Activated T-helper 1 cell treated with anti-CD3 and anti-CD28 coated beads, Interleukin-2, amount 50 U/mL, for 16 hours (primary cell): ENCODE data around the gene ACOX3.
A peak's percentile ranks its signal among the peaks of the same experiment; 100 is the strongest.

ENCODE experiments used
- DNase-seq, 2 donors: peaks; one replicate each; pipeline ENCODE4 v3.0.0-alpha.2; 2020; ENCODE audit warnings: low read depth in 1 of 2, low spot score in 1 of 2

ACOX3 gene

DNA sequence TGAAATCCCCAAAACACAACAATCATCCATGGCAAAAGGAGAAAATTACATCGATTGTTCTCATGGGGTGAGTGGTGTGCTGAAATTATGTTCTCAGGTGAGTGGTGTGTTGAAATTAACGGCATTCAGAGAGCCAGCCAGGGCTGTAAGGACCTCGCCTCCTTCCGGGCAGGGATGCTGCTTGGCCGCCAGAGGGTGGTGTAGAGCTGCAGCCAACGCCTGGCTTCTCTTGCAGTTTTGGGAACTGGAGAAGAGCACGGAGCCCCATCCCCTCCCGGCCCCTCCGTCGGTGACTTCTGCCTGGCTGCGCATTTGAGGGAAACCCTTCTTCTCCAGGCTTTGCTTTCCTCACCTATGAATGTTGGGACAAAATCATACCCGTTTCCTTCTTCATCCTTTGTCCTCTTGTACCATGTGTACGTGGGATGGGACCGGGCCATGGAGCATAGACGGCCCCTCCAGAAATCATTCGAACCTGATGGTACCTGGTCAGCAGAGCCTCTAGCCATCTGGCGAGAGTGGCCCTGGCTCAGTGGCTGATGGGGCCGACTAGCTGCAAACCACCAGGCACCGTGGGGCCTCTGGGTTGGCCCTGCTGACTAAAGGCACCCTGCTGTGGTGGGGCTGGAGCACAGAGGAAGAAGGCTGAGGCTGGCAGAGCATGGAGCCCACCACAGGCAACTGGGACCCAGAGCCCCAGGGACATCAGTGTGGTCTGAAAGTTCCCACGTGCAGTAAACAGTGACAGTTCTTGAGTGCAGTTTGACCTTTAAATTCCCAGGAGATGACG is 28.4 kb upstream of the ACOX3 start:
- DNase-seq = peak; percentile 20 to 21

DNA sequence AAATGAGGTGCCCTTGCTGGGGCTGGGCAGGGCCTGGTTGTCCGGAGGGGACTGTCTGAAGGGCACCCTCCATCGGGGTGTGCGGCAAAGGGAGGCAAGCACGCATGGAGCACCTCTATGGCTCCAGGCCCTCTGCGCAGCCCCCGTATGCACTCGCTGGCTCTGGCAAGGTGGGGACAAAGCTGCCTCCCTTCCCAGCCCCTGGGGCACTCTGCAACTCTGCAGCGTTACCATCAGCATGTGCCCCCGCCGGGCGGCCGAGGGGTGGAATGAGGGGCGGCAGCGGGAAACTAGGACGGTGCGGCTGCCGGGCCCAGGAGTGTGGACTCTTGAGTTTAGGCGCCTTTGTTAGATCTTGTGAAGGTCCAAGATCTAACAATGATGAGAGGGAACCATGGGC is 26.5 kb upstream of the ACOX3 start:
- DNase-seq = no peak

DNA sequence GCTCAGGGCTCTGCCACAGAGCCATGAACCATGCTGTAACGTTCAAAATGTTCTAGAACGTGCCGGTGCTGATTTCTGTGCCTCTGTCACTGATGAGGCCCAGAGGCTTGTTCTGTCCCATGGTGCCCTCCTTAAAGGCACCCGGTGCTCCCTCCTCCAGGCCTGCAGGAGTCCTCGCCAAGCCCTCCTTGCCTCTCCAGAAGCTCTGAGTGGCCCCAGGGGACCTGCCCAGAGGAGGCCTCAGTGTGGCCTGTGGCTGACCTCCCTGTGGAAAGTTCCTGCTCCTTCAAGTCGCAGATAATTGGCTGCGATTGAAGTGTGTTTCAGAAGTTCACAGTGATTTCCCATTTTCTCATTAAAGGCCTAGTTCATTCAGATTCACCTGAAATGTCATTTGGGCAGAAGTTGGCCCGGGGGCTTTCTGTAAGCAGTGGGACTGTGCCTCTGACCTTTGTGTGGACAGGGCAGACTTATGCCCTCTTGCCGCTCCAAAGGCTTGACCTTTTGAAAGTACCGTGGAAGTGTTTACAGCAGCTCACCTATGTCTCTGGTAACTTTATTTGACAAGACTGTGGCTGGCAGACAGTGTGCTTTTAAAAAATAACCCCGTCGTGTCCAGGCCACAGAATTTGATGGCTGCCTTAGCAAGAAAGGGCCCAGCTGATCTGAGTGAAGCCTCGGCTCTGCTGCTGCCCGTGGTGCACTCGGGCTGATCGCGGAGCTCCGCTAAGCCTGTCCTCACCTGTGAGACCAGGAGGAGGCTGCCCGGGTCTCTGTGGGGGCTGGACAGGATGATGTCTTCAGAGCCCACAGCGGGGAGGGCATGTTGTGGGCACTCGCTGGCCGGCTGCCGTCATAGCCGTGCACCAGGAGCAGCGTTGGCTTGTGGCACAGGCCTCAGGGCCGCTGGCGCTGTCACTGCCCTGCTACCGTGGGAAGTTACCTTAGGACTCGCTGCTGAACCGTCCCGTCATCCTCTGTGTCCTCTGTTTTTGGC is 25.4 kb upstream of the ACOX3 start:
- no peak for DNase-seq

DNA sequence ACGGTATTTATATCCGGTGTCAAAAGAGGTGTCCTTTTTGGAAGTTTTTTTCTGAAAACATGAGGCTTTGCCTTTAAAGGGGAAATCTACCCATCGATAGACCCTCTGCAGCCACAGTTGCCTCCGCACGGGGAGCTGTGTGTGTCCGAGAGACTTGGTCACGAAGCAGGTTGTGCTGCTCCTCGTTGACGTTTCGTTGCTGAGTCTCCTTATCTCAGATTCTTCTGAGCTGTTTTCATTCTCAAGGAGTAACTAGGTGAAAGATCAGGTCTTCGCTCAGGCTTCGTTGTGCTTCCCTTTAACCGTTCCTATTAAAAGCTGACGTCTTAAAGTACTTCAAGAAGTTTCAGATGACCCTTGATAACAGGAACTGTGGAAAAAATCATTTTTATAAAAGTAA is 23.9 kb upstream of the ACOX3 start:
- DNase-seq = no peak

DNA sequence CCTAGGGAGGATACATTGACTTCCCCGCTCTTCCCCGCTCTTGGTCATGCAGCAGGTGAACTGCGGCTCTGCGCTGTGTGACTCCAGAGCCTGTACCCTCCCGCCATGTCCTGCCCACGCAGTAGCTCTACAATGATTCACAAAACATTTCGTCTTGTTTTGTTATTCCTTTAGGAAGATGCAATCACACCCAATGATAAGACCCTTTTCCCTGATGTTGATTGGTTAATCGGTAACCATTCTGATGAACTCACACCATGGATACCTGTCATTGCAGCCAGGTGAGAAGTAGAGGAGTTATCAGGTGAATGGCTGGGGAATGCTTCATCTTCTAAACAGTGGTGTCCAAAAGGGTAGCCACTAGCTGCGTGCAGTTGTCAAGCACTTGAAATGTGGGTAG is 23.3 kb upstream of the ACOX3 start:
- DNase-seq = no peak

DNA sequence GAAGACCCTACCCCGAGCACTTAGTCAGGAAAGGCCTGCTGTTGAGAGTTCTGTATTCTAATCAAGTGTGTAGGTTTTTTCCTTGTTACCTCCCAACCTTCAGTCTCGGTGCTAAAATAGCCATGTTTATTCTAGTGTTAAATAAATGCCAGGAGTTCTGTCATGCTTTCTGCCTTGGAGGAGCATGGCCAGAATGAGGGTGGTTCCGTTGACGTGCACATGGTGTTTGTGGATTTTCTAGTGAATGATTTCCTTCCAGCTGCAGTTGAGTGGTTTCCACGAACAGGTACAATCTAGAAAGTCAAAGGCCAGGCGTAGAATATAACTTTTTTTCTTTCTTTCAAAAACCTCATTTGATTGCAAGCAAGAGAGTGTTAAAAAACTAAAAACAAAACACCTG is 21.1 kb upstream of the ACOX3 start:
- no peak for DNase-seq

DNA sequence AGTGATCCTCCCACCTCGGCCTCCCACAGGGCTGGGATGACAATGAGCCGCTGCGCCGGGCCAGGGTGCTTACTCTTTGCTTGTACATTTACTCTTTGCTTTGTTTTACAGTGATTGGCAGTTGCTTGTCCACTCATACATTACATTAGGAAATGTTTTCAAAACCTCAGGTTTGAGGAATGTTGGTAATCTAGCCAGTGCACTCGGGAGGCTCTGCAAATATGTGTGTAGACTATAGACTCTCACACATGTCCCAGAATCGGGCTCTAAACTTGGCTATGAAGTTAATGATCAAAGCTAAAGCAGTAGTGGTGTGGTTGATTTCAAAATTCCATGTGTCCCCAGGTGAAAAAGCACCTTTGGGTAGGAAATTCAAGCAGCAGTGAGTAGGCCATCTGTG is 20.6 kb upstream of the ACOX3 start:
- no peak for DNase-seq

DNA sequence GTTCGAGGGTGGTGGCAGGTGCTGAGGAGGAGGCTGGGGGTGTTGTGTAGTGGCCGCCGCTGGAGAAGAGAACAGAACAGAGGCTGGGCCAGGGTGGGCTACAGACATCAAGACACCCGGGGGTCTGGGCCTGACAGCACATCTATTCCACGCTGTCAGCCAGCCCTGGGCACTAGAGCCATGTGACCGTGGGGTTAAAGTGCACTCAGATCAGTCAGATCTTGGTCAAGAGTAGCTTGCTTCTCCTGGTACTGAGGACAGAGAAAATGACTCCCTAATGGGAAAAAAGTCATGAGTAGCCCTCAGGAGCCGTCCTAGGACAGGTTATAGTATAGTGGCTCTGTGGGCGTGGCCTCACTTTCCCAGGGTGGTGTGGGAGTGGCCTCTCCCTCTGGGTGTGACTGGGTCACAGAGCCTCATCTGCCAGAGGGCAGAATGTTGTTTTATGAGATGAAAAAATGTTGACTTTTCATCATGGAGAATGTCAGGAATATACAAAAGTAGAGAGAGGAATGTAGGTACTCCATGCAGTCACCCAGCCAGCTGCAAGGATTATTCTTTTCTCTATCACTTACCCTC is 19.4 kb upstream of the ACOX3 start:
- DNase-seq = no peak

DNA sequence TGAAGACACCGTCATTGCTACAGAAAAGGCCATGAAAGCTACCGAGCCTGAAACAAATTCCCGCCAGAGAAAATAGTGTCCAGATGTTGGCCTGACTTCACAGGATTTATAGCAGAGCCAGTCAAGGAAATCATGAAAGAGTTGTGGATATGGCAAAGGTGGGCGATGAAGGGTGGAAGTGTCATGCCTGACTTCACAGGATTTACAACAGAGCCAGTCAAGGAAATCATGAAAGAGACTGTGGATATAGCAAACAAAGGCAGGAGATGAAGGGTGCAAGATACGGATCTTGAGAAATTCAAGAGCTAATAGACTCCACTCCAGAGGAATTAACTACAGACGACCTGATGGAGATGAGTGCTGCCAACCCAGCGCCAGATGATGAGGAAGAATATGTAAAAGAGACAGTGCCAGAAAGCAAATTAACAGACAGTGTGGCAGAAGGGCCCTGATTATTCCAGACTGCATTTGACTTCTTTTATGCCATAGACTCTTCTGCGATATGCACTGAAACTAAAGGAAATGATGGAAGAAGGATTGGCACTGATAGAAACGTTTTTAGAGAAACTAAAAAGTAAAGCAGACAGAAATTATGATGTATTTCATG is 17.2 kb upstream of the ACOX3 start:
- DNase-seq = no peak

DNA sequence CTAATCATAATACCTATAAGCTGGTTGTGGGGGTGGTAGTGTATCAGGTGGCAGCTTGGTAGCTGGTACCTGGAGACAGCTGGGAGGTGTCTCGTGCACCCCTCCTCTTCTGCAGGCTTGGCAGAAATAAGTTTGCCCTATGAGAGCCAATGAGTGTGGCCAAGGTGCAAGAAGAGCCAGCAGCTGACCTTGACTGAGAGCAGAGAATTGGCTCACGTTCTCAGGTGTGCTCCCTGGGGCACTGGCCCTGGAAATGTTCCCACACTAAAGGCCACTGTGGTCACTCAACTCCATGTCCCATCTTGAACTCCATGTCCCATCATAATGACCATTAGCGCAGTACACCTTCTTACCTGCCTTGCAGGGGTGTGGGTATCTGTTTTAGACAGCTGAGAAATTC is 13.4 kb upstream of the ACOX3 start:
- DNase-seq = no peak

DNA sequence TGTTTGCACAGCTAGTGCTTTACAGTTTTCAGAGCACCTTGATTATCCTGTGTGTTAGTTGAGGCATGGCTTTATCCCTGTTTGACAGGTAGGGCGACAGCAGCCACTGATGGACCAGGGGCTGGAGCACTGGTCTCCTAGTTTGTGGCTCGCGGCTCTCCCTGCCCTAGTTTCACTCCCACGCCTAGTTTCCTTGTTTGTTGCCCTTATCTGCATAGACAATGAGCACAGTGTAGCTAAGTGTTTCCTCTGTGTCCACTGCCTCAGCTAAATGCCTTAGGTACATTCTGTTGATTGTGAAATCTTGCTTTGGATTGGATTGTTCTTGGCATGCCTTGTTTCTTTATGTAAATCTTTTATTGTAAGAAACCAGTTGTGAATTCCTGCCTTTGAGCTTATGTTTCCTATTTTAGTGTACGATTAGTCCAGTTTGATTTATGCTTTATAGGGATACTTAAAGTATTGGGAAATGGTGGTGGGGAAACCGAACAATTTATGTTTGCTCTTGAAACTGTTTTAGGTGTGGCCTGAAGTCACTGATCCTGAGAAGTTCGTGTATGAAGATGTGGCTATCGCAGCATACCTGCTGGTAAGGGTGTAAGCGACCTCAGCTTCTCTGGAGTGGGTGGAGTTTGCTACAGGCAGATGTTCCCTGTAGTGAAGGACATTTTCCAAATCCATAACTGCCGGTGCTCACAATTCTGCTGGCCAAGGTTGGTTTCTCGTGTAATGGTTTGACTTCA is 11.1 kb upstream of the ACOX3 start:
- DNase-seq = no peak

DNA sequence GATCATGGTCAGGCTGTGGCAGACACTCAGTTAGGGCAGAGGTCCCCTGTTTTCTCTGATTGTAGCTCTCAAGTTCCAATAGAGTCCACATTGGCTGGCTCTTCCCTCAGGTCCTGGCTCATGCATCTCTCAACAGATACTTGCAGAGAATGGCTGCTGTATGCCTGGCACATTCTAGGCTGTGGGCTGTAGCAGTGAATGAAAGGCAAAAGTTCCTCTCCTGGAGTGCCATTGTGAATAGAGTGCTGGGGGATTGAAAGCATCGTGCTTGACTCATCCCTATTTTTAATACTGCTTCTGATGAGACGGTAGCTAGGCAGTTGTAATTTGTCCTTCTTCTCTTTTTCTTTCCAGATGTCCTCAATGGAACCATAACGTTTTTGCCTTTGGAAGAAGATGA is 5.6 kb upstream of the ACOX3 start:
- no peak for DNase-seq

DNA sequence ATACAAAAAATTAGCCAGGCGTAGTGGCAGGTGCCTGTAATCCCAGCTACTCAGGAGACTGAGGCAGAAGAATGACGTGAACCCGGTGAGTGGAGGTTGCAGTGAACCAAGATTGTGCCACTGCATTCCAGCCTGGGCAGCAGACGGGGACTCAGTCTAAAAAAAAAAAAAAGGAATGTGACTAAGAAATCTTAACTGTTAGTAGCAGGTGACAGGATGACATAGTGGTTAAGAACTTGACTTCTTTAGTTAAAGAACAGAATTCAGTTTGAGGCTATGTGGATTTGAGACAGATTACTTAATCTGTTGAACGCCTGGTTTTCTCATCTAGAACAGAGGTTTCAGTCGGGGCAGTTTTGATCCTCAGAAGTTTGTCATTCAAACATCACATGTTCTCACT is 3.3 kb upstream of the ACOX3 start:
- DNase-seq = no peak

DNA sequence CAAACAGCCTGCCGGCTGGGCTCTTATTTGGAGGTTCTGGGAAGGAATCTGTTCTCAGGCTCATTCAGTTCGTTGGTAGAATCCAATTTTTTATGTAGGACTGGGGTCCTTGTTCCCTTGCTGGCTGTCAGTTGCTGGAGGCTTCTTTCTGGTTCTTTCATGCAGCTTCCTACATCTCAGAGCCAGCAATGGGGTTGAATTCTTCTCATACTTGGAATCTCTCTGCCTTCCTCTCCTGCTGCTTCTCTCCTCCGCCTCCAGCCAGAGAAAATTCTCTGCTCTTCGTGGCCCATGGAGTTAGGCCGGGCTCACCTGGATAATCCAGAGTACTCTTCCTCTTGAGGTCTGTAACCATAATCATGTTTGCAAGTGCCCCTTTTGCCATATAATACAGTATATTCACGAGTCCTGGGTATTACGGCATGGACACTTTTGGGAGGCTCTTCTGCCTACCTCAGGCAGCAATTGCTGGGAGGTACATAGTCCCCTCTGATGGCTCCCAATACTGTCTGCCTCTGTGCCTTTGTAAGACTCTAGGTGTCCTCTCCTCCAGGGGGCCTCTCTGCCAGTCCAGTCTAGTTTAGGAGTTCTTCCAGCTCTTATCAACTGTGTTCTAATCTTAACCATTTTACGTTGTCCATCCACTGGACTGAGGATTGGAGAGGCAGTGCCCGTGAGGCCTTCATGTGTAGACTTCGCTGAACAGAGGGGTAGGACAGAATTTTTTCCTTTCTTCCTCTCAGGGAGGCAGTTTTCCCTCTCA is 2.3 kb upstream of the ACOX3 start:
- no peak for DNase-seq

DNA sequence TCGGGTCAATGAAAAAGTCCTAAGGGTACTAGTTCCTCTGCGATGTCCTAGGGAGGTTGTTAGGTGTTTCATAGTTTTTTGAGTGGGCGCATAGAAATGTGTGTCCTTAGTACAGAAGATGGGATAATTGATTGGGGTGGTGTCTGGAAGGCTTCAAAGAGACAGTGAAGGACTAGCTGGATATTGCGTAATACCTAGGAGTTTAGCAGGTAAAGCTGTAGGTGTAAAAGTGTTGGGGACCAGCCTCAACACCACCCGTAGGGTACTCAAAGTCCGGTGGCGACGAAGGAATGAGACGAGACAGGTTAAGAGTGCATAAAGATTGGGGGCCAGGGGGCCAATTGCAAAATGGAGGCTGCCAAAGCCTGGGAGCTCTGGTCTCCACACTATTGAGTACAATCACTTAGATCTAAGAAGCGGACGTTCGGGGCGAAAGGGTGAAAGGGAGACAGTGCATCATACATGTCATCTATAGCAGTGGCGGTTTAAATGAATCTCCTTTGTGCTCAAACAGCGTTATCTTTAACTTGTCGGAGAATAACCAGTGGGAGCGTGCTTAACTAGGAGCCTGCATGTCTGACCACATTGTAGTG is 1.1 kb upstream of the ACOX3 start:
- no peak for DNase-seq

DNA sequence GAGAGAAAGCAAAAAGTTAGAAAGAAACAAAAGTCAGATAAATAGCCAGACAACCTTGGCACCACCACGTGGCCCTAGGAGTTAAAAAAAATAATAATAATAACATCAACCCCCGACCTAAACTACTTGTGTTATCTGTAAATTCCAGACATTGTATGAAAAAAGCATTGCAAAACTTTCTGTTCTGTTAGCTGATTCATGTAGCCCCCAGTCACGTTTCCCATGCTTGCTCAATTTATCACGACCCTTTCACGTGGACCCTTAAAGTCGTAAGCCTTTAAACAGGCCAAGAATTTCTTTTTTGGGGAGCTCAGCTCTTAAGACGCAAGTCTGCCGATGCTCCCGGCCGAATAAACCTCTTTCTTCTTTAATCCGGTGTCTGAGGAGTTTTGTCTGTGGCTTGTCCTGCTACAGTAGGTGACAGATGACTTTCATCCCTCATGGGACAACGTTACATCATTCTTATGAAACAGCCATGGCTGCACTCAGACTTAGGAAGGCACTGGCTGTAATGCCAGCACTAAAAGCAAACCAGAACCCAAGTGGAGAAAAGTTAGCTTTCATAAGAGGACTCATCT is 520 bp downstream of the ACOX3 start:
- no peak for DNase-seq

DNA sequence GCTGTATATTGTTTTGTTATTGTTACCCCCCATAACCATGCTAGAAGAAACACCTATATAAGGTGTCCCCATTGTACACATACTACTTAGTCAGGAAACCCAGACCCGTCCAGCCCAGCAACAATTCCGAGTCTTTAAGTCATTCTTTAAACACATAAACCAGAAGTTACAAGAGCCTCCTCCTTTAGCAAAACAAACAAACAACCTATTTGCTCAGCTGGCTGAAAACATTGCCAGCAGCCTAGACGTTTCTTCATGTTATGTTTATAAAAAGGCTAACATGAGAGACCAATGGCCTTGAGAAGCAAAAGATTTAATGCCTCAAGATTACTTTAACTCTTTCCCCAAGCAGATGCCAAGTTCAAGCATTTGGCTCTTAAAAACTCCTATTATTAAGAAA is 1.4 kb downstream of the ACOX3 start:
- DNase-seq = no peak

DNA sequence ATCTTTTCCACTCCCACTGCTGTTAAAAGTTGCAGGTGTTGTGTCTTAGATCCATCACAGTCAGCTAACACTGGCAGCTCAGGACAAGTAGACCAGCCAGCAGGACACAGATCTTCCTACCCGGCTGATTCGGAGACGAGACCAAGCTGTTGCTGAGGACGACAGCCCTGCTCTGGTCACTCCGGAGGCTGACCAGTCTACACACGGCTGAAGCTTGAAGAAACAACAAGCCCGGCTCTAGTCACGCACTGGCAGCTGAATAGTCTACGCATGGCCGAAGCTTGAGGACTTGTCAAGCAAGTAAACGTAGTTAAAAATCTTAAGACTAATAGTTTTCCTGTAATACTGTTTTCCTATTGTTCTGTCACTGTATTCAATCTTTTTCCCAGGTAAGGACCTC is 1.8 kb downstream of the ACOX3 start:
- DNase-seq = no peak

DNA sequence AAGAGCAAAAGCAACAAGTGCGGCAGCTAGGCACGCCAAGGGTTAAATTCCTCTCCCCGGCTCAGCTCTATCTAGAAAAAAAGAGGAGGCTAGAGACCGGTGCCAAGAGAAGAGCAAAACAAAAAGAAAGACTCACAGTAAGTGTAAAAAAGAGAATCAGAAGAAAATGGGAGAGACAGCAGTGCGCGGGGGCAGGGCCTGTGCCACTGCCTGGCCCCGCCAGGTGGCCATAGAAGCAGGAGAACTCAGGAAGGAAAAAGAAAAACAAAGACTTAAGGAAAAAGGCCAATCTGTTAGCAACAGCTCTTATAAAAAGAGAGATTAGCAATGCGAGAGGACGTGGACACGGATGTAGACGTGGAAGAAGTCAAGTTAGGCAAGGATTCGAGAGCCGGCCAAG is 3.2 kb downstream of the ACOX3 start:
- DNase-seq = no peak
